GM18909 (cell line): ENCODE results near the gene MTX2.

Experiments
- ATAC-seq: cut with Tn5 transposase; IDR thresholded peaks from one replicate; pipeline ENCODE4 v1.9.1; 2021; ENCODE audit warnings: mild to moderate bottlenecking; ENCODE audit not compliant: unreplicated experiment, poor library complexity

The MTX2 gene

GRCh38 chr2:176269319-176270099, at the start of gene MTX2:
Gene MTX2, plus strand, starts transcription at chr2:176269442. Its CDS starts 188 bp downstream, at chr2:176269630.
- peak; percentile 96 for ATAC-seq

- no peak for ATAC-seq
Measured at GRCh38 chr2:176227874-176228273, 41.4 kb upstream of the MTX2 start.

DNA sequence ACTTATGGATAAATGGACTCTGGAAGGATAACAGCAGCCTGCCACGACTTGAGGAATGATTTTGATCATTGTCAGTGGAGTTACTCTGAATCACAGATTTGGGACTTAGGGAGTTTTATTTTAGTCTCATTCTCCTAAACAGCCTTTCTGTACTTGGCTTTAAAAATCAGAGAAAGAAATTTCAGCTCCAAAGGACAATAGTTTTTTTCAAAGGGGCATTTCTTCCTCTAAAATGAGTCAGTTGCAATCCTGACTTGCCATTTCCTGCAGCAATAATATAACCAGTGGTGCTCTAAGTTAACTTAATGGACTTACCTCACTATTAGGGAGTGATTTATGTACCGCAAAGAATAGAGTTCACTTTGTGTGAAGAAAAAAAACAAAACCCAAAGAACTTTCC, 35.1 kb upstream of the MTX2 start:
- no peak for ATAC-seq

DNA sequence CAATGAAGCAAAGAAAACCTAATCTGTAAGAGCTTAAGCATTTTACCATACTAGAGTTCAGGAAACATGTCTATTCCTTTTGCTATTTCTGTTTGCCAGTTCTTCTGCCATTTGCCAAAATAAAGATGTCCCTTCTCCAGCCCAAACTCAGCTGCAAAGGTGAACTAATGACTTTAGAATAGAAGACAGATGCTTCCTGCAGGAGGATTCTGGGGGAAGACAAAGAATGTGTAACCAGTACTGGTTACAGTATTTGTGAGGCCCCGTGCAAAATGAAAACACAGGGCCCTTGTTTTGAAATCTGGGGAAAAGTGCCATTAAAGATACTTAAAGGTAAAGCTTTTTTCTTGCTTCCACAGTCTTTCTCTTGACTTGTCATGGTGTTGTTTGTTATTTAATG, 34.3 kb upstream of the MTX2 start:
- ATAC-seq, result no peak

DNA sequence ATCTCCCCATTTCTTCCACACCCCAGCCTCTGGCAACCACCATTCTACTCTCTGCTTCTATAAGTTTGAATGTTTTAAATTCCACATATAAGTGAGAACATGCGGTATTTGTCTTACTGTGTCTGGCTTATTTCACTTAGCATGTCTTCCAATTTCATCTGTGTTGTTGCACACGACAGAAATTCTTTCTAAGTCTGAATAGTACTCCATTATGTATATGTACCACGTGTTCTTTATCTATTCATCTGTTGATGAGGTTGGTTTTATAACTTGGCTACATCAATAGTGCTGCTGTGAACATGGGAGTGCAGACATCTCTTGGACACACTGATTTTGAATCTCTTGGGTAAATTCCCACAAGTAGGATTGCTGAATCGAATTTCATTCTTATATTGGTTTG, 31.8 kb upstream of the MTX2 start:
- no peak for ATAC-seq

GRCh38 chr2:176239031-176239430, 30.2 kb upstream of the MTX2 start:
- no peak for ATAC-seq

DNA sequence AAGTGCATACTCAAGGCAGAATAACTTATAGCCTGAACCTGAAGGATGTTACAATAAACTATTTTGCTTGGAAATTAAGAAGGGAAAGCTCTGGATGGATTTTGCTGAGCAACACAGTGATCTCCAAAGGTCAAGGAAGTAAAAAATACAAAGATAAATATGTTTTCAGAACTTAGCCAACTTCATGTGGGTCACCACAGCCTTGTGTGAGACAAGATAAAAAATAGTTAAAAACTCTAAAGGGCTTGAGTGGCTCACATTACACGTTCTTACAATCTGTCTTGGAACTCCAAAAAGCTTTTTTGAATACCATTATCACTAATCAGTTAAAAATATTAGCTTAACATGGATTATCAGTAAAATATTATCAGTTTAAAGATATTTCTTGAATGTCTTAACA, 28.9 kb upstream of the MTX2 start:
- no peak for ATAC-seq

DNA sequence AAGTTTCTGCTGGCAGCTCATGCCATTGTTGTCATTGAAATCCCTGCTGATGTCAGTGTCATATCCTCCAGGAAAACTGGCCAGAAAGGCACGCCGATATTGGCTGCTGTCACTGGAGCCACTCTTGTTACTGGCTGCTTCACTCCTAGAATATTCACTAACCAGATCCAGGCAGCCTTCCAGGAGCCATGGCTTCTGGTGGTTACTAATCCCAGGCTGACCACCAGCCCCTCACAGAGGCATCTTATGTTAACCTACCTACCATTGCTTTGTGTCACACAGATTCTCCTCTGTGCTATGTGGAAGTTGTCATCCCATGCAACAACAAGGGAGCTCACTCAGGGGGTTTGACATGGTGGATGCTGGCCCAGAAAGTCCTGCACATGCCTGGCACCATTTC, 27.0 kb upstream of the MTX2 start:
- no peak for ATAC-seq

- no peak for ATAC-seq
Measured at GRCh38 chr2:176246331-176246730, 22.9 kb upstream of the MTX2 start.

- ATAC-seq, result no peak
Measured at GRCh38 chr2:176247859-176248258, 21.4 kb upstream of the MTX2 start.

DNA sequence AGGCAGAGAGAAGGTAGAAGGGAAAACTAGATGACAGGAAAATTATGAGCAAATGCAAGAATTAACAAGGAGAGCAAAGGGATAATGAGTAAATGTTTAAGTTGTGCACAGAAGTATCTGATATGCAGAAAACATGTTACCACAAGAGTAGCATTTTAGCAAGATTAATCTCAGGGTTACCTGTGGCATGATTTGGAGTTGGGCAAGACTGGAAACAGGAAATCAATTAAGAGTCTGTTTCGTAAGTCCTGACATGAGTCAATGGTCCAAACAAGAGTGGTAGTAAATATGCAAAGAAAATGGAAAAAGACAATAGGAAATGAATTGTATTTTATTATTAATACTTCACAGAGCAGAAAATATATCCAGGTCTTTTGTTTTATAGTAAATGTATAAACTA, 17.3 kb upstream of the MTX2 start:
- ATAC-seq, result no peak

GRCh38 chr2:176260689-176261088, 8.6 kb upstream of the MTX2 start:
- ATAC-seq, result no peak

- ATAC-seq, result no peak
Measured at GRCh38 chr2:176261136-176261535, 8.1 kb upstream of the MTX2 start.

- peak; percentile 27 for ATAC-seq
Measured at GRCh38 chr2:176268976-176269318, 295 bp upstream of the MTX2 start.

- ATAC-seq, result no peak
Measured at GRCh38 chr2:176270100-176270750, 983 bp downstream of the MTX2 start.

GRCh38 chr2:176272870-176273459, 3.7 kb downstream of the MTX2 start:
- ATAC-seq, result no peak

DNA sequence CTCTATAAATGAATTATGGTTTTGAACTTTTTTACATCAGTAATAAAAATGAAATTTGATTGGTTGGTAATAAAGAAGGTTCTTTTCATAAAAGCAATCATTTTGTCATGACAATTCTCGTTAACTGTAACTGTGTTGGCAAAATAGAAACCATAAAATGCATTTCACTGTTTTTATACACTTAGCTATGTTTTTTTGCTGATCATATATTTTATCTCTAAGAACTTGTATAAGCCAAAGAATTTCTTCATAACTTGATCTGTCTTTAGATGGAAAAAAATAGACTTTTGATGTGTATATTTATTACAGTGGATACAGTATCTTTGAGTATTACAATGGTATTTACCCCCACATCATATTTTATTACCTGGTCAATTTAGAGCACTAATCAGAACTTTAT, 9.7 kb downstream of the MTX2 start:
- ATAC-seq, result no peak

DNA sequence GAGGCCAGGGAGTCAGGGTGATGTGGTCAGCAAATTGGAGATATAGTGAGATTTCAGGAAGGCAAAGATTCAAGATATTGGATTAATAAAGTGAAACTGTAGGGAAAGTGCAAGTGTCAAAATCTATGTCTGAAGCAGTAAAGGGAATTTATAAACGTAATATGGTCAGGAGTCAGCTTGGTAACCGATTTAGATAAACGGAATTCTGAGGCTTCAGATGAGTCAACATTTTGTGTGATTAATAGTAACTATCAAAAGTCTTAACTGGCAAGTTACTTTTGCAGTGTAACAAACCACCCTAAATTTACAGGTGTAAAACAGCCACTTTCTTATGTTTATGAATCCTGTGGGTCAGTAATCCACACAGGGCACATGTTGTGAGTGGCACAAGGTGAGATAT, 10.9 kb downstream of the MTX2 start:
- ATAC-seq, result no peak

DNA sequence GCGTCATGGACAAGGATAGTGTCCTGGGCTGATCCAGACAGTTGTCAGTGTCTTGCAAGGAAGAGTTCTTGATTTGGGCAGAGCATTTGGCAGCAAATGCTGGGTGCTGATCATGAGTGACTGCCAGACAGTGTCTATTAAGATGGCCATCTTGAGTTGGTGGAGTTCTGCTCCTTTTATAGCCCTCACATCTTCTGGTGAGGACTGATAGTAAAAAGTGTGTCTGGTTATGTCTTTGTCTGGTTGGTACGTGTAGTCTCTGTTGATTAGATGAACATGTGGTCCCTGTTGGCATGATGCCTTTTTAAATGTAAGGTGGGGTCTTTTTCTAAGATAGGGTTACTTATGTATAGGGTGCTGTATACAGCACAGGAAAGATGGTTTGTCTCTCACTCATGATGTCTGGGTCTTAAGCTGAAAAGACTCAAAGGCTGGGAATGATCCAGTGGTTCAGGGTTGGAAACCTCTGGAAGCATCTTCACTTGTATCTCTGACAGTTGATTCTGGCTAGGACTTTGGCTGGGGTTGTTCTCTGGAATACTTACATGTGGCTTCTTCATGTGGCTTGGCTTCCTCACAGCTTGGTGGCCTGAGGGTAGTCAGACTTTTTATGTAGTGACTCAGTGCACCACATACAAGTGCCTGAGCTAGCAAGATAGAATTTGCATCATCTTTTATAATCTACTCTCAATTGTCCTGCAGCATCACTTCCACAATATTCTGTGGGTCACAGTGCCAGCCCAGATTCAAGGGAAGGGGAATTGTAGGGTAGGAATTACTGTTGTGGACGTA, 11.8 kb downstream of the MTX2 start:
- no peak for ATAC-seq

DNA sequence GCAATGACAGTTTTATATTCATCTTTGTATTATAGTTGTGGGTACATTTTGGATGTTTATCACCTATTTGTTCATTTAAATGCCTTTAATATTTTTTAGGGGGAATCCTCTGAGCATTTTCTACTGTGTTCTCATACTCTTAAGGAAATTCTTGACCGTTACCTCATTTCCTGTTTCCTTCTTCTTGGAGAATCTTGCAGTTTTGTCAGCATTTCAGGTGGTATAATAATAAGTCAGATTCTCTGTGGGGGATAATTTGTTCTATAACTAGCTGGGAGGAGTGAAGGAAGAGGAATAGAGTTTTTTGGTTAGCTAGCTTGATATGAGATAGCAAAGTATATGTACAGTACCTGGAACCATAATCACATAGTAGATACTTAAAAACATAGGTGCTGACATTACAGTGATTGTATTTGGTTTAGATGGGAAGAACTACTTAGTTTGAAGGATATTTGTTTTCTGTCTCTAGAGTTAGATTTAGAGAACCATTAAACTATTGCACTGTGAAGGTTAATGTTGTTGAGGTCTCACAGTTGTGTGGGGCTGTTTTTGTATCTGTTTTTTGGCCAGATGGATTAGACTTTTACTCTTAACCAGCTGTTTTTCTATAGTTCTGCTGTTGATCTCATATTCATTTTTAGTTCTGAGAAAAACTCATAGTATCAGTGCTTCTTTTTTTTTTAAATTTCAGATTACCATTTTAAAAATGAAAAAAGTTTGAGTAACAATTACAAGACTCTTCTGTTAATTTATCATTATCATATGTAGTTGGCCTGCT, 14.2 kb downstream of the MTX2 start:
- no peak for ATAC-seq
